Retina (tissue), 1 donor: Measurements from ENCODE around the gene CHST15.
"Not testable (repeated sequence)": the region's sequence is repeated elsewhere in the genome, so short reads cannot be mapped to it uniquely, and the experiment has no call there.

Experiments
- DNase-seq: peaks from one replicate; pipeline ENCODE4 v3.0.0-alpha.2; 2016

CHST15 gene

GRCh38 chr10:124042656-124043309 is 50.6 kb downstream of the CHST15 start:
- no peak for DNase-seq

- DNase-seq = no peak
These were observed 51.5 kb downstream of the CHST15 start for GRCh38 chr10:124041675-124042445.

- DNase-seq = no peak
These were observed 52.8 kb downstream of the CHST15 start for GRCh38 chr10:124040451-124041188.

- DNase-seq = no peak
These were observed 53.9 kb downstream of the CHST15 start for GRCh38 chr10:124039483-124040013.

- DNase-seq = no peak
These were observed 55.6 kb downstream of the CHST15 start for GRCh38 chr10:124037784-124038183.

- no peak for DNase-seq
These were observed 56.1 kb downstream of the CHST15 start for GRCh38 chr10:124037286-124037685.

- DNase-seq = no peak
These were observed 56.7 kb downstream of the CHST15 start for GRCh38 chr10:124036746-124037145.

- no peak for DNase-seq
These were observed 57.4 kb downstream of the CHST15 start for GRCh38 chr10:124035928-124036558.

GRCh38 chr10:124035306-124035927 is 58.0 kb downstream of the CHST15 start:
- no peak for DNase-seq

- DNase-seq = not testable (repeated sequence)
These were observed 58.7 kb downstream of the CHST15 start for GRCh38 chr10:124034576-124035305.

- DNase-seq = no peak
These were observed 59.5 kb downstream of the CHST15 start for GRCh38 chr10:124033887-124034218.

- no peak for DNase-seq
These were observed 60.2 kb downstream of the CHST15 start for GRCh38 chr10:124032971-124033886.

GRCh38 chr10:124032087-124032935 is 61.1 kb downstream of the CHST15 start:
- DNase-seq = no peak

GRCh38 chr10:124030492-124031110 is 62.8 kb downstream of the CHST15 start:
- DNase-seq = no peak

GRCh38 chr10:124030061-124030460 is 63.3 kb downstream of the CHST15 start:
- DNase-seq = no peak

GRCh38 chr10:124029559-124029958 is 63.8 kb downstream of the CHST15 start:
- DNase-seq = no peak

- no peak for DNase-seq
These were observed 64.5 kb downstream of the CHST15 start for GRCh38 chr10:124028700-124029480.

- no peak for DNase-seq
These were observed 65.7 kb downstream of the CHST15 start for GRCh38 chr10:124027651-124028050.
